ENCODE results near the gene PACSIN1.

GRCh38 chr6:34457382-34457741 lies 8.5 kb upstream of the PACSIN1 start:
- TF ChIP-seq ISL1 (CRISPR knock-in tag; IDR thresholded peaks at IDR 0.05), result no peak
- TF ChIP-seq ARNTL (CRISPR knock-in tag; IDR thresholded peaks at IDR 0.05; ENCODE audit: borderline replicate concordance, low read depth), result no peak
- TF ChIP-seq ZNF8 (CRISPR knock-in tag; IDR thresholded peaks at IDR 0.05), result no peak
- no peak for TF ChIP-seq SNAI2 (CRISPR knock-in tag; IDR thresholded peaks at IDR 0.05)
- TF ChIP-seq PATZ1 (CRISPR knock-in tag; IDR thresholded peaks at IDR 0.05; ENCODE audit: borderline replicate concordance), result no peak

Data from SK-N-SH treated with all-trans-retinoic acid at 6 μM for 48 hours (cell line).